ENCODE results near the gene DOCK4.
A peak's percentile ranks its signal among the peaks of the same experiment; 100 is the strongest.
"Not testable (repeated sequence)": the region's sequence is repeated elsewhere in the genome, so short reads cannot be mapped to it uniquely, and the experiment has no call there.

DOCK4 gene

DNA sequence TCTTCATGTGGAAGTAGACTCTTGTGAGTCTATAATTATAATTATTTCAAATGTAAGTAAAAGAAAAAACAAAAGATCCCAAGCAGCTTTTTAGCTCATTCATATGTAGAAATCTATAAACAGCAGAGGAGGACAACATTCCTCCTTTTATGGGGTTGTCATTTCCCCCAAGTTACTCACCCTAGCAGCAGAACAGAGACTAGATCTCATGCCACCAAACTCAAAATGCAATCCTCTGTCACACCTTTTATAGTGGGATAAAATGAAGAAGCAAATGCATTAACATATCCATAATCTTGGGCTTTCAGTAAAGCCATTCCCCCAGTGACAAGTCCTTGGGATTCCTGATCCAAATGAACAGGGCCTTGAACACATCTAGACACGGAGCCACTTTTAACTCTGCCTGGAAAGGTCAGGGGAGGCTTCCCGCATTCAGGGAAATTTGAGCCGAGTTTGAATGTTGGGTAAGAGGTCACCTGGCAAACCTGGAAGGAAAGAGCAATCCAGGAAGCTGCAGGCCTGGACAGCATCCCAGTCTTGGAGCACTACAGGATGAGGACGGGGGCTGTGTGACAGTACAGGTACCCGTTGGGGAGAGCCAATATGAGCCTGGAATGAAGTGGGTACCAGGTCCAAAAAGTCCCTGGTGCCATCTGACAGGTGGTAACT, 76.4 kb downstream of the DOCK4 start:
- Histone ChIP-seq H3K4me3 (ENCODE audit: low read depth, low read length) (no peak overlapping the region), H3K36me3 (no peaks in the 10 kb centered on the region), H3K27ac (no peak overlapping the region), H3K27me3 (ENCODE audit: insufficient read depth, low read depth, severe bottlenecking) (no peaks in the 10 kb centered on the region), H3K9me3 (ENCODE audit: severe bottlenecking) (no peaks in the 10 kb centered on the region)
- TF ChIP-seq, protein P1, sequence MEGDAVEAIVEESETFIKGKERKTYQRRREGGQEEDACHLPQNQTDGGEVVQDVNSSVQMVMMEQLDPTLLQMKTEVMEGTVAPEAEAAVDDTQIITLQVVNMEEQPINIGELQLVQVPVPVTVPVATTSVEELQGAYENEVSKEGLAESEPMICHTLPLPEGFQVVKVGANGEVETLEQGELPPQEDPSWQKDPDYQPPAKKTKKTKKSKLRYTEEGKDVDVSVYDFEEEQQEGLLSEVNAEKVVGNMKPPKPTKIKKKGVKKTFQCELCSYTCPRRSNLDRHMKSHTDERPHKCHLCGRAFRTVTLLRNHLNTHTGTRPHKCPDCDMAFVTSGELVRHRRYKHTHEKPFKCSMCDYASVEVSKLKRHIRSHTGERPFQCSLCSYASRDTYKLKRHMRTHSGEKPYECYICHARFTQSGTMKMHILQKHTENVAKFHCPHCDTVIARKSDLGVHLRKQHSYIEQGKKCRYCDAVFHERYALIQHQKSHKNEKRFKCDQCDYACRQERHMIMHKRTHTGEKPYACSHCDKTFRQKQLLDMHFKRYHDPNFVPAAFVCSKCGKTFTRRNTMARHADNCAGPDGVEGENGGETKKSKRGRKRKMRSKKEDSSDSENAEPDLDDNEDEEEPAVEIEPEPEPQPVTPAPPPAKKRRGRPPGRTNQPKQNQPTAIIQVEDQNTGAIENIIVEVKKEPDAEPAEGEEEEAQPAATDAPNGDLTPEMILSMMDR (IDR thresholded peaks at IDR 0.05; ENCODE audit: low read depth, low read length), result no peak
- no peak for DNase-seq

DNA sequence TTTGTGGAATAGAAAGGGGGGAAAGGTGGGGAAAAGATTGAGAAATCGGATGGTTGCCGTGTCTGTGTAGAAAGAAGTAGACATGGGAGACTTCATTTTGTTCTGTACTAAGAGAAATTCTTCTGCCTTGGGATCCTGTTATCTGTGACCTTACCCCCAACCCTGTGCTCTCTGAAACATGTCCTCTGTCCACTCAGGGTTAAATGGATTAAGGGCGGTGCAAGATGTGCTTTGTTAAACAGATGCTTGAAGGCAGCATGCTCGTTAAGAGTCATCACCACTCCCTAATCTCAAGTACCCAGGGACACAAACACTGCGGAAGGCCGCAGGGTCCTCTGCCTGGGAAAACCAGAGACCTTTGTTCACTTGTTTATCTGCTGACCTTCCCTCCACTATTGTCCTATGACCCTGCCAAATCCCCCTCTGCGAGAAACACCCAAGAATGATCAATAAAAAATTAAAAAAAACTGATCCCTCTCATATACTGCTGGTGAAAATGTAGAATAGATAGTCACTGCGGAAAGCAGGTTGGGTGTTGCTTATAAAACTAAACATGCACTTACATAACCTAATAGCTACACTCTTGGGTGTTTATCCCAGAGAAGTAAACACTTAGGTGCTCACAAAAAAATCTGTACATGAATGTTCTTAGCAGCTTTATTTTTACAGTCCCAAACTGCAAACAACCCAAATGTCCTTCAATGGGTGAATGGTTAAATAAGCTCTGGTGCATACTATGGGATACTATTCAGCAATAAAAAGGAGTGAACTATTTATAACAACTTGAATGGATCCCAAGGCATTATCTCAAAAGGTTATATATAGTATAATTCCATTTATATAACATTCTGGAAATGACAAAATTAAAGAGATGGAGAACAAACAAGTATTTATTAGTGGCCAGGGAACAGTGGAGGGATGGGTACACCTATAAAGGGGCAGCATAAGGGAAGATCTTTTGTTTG, 77.5 kb downstream of the DOCK4 start:
- peak; percentile 20 for DNase-seq
- not testable (repeated sequence) for H3K27me3 ChIP-seq (ENCODE audit: insufficient read depth, low read depth, severe bottlenecking); H3K27ac ChIP-seq; H3K4me3 ChIP-seq (ENCODE audit: low read depth, low read length); H3K36me3 ChIP-seq; H3K9me3 ChIP-seq (ENCODE audit: severe bottlenecking)

DNA sequence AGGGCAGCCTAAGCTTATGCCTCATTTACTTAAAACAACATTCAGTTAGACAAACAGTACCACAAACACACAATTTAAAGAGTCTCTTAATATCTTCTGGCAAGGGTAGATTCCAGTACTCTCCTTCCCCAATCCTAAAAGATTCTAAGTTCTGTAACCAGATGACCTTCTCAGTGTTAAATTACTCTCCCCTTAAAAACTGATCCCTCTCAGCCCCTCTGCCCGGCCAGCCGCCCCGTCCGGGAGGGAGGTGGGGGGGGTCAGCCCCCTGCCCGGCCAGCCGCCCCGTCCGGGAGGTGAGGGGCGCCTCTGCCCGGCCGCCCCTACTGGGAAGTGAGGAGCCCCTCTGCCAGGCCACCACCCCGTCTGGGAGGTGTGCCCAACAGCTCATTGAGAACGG, 78.2 kb downstream of the DOCK4 start:
- H3K27ac ChIP-seq; H3K9me3 ChIP-seq (ENCODE audit: severe bottlenecking); H3K36me3 ChIP-seq; H3K4me3 ChIP-seq (ENCODE audit: low read depth, low read length); H3K27me3 ChIP-seq (ENCODE audit: insufficient read depth, low read depth, severe bottlenecking); DNase-seq: not testable (repeated sequence)

DNA sequence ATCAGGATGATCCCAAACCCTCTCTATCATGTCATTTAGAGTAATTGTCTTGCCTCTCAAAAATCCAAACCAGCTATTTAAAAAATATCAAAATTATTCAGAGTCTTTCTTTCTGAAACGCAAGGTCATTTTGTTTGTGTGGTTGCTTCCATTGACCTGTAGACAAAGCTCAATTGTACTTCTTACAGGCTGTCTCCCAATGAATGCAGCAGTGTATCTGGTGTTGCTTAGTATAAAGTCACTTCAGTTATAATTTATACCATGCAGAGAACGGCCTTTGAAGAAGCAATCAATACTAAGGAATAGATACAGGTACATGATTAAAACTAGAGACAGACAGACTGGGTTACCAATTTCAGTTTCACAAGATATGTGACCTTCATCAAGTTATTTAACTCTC, 80.9 kb downstream of the DOCK4 start:
- H3K27me3 ChIP-seq (ENCODE audit: insufficient read depth, low read depth, severe bottlenecking), result no peaks in the 10 kb centered on the region
- DNase-seq, result no peak
- TF ChIP-seq, protein P1 (IDR thresholded peaks at IDR 0.05; ENCODE audit: low read depth, low read length), result no peak

DNA sequence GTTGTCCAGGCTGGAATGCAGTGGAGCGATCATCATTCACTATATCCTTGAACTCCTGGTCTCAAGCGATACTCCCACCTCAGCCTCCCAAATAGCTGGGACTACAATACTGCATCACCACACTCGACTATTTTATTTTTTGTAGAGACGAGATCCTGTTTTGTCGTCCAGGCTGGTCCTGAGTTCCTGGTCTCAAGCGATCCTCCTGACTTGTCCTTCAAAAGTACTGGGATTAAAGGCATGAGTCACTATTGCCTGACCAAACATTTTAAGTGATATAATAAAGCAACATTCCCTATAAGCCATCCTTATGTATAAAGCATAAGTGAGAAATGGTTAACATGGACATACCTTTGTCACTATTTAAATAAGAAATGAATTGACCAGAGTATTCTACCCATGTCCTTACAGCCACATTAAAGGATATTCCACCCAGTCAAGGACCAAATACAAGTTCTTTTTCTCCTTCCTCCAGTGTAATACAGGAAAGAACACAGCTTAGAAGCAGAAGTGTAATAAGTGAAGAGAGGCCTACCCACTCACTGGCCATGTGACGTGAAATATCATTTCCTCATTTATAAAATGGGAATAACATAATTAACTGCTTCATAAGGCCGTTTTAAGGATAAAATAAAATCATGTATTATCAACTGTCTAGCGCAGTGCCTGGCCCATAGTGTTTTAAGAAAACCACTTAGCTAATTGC, 82.0 kb downstream of the DOCK4 start:
- no peaks in the 10 kb centered on the region for H3K9me3 ChIP-seq (ENCODE audit: severe bottlenecking)
- DNase-seq, result no peak
- TF ChIP-seq, protein P1 (IDR thresholded peaks at IDR 0.05; ENCODE audit: low read depth, low read length), result no peak
- no peaks in the 10 kb centered on the region for H3K27me3 ChIP-seq (ENCODE audit: insufficient read depth, low read depth, severe bottlenecking)
- no peak overlapping the region for H3K27ac ChIP-seq
- H3K4me3 ChIP-seq (ENCODE audit: low read depth, low read length), result no peak overlapping the region
- H3K36me3 ChIP-seq, result no peaks in the 10 kb centered on the region

More for the DNA sequence above, 80.9 kb downstream of the DOCK4 start:
- no peaks in the 10 kb centered on the region for H3K9me3 ChIP-seq (ENCODE audit: severe bottlenecking)
- no peaks in the 10 kb centered on the region for H3K36me3 ChIP-seq
- H3K27ac ChIP-seq, result no peak overlapping the region
- H3K4me3 ChIP-seq (ENCODE audit: low read depth, low read length), result no peak overlapping the region

DNA sequence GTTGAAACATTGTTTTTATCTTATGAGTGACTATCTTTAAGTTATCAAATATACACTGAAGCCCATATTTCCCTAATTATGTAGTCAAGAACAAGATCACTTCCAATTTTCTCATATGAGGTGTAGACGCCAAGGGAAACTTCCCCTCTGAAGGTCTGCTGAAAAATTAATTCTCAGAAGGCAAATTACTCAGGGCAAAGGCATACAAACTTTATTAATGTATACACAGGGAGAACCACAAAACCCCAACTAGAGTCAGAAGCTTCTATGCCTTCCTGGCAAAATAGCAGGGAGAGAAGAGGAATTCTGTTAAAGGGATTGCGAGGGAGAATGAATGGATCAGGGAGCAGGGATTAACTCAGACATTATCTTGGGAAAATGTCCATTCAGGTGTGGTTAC, 83.4 kb downstream of the DOCK4 start:
- H3K27ac ChIP-seq, result no peak overlapping the region
- no peaks in the 10 kb centered on the region for H3K9me3 ChIP-seq (ENCODE audit: severe bottlenecking)
- H3K27me3 ChIP-seq (ENCODE audit: insufficient read depth, low read depth, severe bottlenecking), result no peaks in the 10 kb centered on the region
- H3K36me3 ChIP-seq, result no peaks in the 10 kb centered on the region
- TF ChIP-seq, protein P1 (IDR thresholded peaks at IDR 0.05; ENCODE audit: low read depth, low read length), result no peak
- H3K4me3 ChIP-seq (ENCODE audit: low read depth, low read length), result no peak overlapping the region
- DNase-seq, result no peak

All from WERI-Rb-1 (cell line).